SK-N-MC (cell line): Measurements from ENCODE around the gene KCNN3.

Source experiments
- EZH2 ChIP-seq: fragments of 200-600 bp; sonication (generic); IDR thresholded peaks from one replicate; pipeline ENCODE4 v1.6.1; 2017; ENCODE audit warnings: antibody characterized with exemption
- FOXP2 ChIP-seq: optimal IDR thresholded peaks from 2 replicates; pipeline ENCODE3; 2011; ENCODE audit warnings: mild to moderate bottlenecking, moderate library complexity; ENCODE audit not compliant: insufficient read depth; ENCODE audit errors: extremely low read length, control extremely low read depth
- POLR2AphosphoS5 ChIP-seq: IDR thresholded peaks from 2 replicates; pipeline ENCODE4 v1.6.1; 2012; ENCODE audit warnings: mild to moderate bottlenecking, low read depth, low read length, borderline replicate concordance

GRCh38 chr1:154910851-154911250, 40.8 kb upstream of the KCNN3 start:
- TF ChIP-seq POLR2AphosphoS5 (no peak), EZH2 (no peak), FOXP2 (no peak)
